ENCODE results near the gene EPHB6.
A peak's percentile ranks its signal among the peaks of the same experiment; 100 is the strongest.

EPHB6 gene

DNA sequence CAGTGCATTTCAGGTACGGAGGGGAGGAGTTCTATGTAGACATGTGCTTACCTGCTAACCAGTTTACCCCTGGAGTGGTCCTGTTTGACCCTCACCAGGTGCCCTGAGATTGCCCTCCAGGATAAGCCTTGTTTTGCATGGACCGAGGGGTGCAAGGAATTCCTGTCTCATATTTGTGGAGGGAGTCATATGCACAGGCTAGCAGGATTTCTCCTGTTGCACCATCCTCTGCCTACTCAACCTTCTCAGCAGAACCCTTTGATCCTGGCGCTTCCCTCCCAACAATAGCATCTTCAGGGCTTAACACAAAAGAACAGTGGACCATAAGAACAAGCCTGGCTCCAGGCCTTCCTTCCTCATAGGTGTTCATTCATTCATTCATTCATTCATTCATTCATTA is 23.4 kb downstream of the EPHB6 start:
- in situ Hi-C loops (cut with HindIII; ENCODE audit: low pct_unique_long_range_greater_than_20kb, low sequenced_read_pairs) = no loop called here

GRCh38 chr7:142879060-142879459 is 24.2 kb downstream of the EPHB6 start:
- no peak for DNase-seq (ENCODE audit: low read depth in 1 of 2, low spot score in 1 of 2)
- in situ Hi-C loops (cut with HindIII; ENCODE audit: low pct_unique_long_range_greater_than_20kb, low sequenced_read_pairs) = no loop called here
- TF ChIP-seq JUND (IDR thresholded peaks at IDR 0.05; ENCODE audit: low read depth) = no peak

More for the DNA sequence above, 23.4 kb downstream of the EPHB6 start:
- TF ChIP-seq JUND (IDR thresholded peaks at IDR 0.05; ENCODE audit: low read depth) = no peak
- no peak for DNase-seq (ENCODE audit: low read depth in 1 of 2, low spot score in 1 of 2)

GRCh38 chr7:142880876-142881505 is 26.1 kb downstream of the EPHB6 start:
- DNase-seq (ENCODE audit: low read depth in 1 of 2, low spot score in 1 of 2) = peak in 1 of 2 experiments; percentile 69
- TF ChIP-seq JUND (IDR thresholded peaks at IDR 0.05; ENCODE audit: low read depth) = no peak
- in situ Hi-C loops (cut with HindIII; ENCODE audit: low pct_unique_long_range_greater_than_20kb, low sequenced_read_pairs) = no loop called here

GRCh38 chr7:142881586-142882337 is 26.9 kb downstream of the EPHB6 start:
- in situ Hi-C loops (cut with HindIII; ENCODE audit: low pct_unique_long_range_greater_than_20kb, low sequenced_read_pairs) = no loop called here
- no peak for TF ChIP-seq JUND (IDR thresholded peaks at IDR 0.05; ENCODE audit: low read depth)
- DNase-seq (ENCODE audit: low read depth in 1 of 2, low spot score in 1 of 2) = peak in 1 of 2 experiments; percentile 17

GRCh38 chr7:142882338-142882678 is 27.4 kb downstream of the EPHB6 start:
- in situ Hi-C loops (cut with HindIII; ENCODE audit: low pct_unique_long_range_greater_than_20kb, low sequenced_read_pairs) = no loop called here
- DNase-seq (ENCODE audit: low read depth in 1 of 2, low spot score in 1 of 2) = peak in 1 of 2 experiments; percentile 87
- TF ChIP-seq JUND (IDR thresholded peaks at IDR 0.05; ENCODE audit: low read depth) = no peak

DNA sequence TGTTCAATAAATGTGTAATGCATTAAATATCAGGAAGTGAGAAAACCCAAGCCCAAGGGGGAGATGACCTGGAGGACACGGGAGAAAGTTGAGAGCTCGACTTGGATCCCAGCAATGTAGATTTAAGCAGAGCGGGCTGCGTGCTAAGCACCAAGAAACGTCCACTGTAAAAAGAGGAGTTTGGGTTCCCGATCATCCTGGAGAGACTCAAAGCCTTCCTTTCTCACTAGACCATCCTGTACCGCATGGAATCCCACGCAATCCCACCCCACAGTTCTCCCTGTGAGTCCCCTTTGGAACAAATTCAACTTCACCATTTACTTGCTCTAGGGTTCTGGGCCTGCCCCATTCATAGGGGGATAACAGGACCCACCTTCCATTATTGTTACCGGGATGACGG is 28.3 kb downstream of the EPHB6 start:
- DNase-seq (ENCODE audit: low read depth in 1 of 2, low spot score in 1 of 2) = no peak
- in situ Hi-C loops (cut with HindIII; ENCODE audit: low pct_unique_long_range_greater_than_20kb, low sequenced_read_pairs) = no loop called here
- no peak for TF ChIP-seq JUND (IDR thresholded peaks at IDR 0.05; ENCODE audit: low read depth)

DNA sequence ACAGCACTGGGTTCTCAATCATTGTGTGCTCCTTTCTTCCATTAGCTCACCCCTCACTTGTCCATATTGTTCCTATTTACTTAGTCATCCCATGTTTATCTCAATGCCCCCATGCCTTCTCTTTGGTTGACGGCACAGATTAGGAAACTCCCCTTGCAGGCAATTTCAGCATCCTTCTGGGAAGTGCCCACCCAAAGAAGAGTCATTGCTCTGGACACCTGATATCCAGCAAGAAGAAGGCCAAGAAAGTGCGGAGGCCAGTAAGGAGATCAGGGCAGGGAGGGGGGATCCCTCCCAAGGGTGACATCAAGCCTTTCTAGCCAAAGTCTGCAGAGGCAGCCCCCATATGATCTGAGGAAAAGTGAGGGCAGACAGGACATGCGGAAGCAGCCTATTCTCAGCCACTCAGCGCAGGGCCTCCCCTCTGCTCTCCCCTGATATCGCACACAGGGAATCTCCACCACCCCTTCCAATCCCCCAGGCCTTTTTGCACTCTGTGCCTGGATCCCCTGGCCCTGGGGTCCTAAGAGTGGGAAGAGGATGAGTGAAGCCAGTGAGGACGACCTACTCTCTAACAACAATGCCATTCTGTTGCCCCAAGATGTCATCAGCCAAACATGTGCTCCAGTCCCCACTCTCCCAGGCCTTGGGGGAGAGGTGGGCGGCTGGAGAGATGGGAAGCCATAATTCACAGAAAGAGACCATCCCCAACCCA is 28.9 kb downstream of the EPHB6 start:
- no peak for TF ChIP-seq JUND (IDR thresholded peaks at IDR 0.05; ENCODE audit: low read depth)
- DNase-seq (ENCODE audit: low read depth in 1 of 2, low spot score in 1 of 2) = peak in 1 of 2 experiments; percentile 13
- in situ Hi-C loops (cut with HindIII; ENCODE audit: low pct_unique_long_range_greater_than_20kb, low sequenced_read_pairs) = no loop called here

DNA sequence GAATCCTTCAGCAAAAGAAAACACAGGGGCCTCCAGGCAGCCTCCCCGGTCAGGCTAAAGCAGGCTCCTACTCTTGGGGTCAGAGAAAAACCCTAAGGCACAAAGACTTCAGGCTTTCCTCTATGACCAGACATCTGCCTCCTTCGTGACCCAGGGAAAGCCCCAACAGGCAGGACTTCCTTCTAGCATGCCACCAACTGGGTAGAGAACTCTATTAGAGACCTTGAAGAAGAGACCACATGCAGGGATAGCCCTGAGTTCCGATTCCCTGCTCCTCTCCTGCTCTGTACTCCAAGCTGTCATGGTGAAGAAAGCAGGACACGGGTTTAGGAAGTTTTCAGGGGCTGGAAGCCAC is 29.4 kb downstream of the EPHB6 start:
- in situ Hi-C loops (cut with HindIII; ENCODE audit: low pct_unique_long_range_greater_than_20kb, low sequenced_read_pairs) = no loop called here
- TF ChIP-seq JUND (IDR thresholded peaks at IDR 0.05; ENCODE audit: low read depth) = no peak
- DNase-seq (ENCODE audit: low read depth in 1 of 2, low spot score in 1 of 2) = peak in 1 of 2 experiments; percentile 8

DNA sequence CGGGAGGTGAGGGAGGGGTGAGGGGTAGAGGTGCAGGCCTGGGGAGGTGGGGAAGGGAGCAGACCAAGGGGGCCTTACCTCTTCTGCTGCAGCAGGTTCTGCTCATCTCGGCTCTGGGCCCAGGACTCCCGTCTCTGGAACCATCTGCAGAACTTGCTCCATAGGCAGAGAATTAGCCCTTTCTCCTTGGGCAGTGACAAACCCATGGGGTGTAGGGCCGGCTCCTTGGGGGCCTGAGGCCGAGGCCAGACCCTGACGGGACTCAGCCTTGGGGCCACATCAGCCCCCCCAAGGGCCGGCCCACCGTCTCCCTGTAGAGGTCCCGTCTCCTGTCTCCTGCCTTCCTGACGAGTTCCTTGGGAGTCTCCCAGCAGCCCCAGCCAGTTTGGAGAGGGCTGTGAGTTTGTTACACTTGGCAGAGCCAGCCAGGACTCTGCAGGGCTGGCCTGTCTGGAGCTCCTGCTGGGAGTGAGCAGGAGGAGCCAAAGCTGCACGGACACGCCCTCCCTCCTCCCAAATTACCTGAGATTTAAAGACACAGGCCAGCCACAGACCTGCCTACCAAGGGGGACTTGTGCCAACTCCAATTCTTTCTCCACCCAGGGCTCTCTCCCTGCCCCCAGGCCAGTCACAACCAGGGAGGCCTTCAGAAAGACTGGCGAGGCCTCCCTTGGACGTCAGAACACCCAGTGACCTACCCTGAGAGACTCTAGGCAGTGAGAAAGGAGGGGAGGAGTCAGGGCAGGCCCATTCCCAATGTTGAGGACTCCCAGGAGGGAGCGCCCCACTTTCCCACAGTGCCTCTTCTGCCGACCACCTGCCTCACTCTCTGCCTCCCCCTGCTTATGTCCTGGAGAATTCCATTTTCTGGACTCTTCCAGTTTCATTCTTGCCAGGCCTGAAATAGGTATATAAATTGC is 30.7 kb downstream of the EPHB6 start, which contains the start of gene TRPV6:
TRPV6 (minus strand) TSS at position 435 of the 920 bp plus-strand sequence.
- DNase-seq (ENCODE audit: low read depth in 1 of 2, low spot score in 1 of 2) = peak; percentile 70 to 97
- no peak for TF ChIP-seq JUND (IDR thresholded peaks at IDR 0.05; ENCODE audit: low read depth)
- in situ Hi-C loops (cut with HindIII; ENCODE audit: low pct_unique_long_range_greater_than_20kb, low sequenced_read_pairs) = no loop called here

GRCh38 chr7:142886866-142887265 is 32.0 kb downstream of the EPHB6 start:
- DNase-seq (ENCODE audit: low read depth in 1 of 2, low spot score in 1 of 2) = peak in 1 of 2 experiments; percentile 43
- TF ChIP-seq JUND (IDR thresholded peaks at IDR 0.05; ENCODE audit: low read depth) = no peak
- in situ Hi-C loops (cut with HindIII; ENCODE audit: low pct_unique_long_range_greater_than_20kb, low sequenced_read_pairs) = no loop called here

DNA sequence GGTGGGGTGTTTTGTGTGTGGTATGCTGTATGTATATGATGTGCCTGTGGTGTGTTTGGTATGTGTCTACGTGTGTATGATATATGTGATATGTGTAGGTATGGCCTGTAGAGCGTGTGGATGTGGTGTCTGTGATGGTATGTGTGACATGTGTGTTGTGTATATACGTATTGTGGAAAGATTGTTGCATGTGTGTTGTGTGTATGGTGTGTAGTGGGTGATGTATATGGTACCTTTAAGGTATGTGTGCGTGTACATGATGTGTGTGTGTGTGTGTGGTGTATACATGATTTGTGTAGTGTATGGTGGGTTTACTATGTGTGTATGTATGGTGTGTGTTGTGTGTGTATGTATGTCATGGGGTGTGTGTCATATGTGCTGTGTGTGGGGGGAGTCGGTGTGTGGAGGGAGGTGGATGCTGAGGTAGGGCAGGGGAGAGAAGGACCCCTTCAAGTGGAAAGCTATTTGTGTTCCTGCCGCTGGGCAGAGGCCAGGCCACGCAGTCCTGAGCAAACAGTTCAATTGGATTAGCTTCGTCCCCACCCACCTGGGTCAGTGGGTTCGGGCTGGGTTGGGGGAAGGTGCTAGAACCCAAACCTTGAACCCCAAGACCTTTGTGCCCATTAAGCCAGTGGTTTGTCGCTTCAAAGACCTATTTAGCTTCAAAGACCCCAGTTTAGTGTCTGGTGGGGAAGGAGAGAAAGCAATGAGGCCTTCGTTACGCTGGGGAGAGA is 32.6 kb downstream of the EPHB6 start:
- no peak for DNase-seq (ENCODE audit: low read depth in 1 of 2, low spot score in 1 of 2)
- no peak for TF ChIP-seq JUND (IDR thresholded peaks at IDR 0.05; ENCODE audit: low read depth)
- in situ Hi-C loops (cut with HindIII; ENCODE audit: low pct_unique_long_range_greater_than_20kb, low sequenced_read_pairs) = no loop called here
